ENCODE measurements around the gene SCAMP4. TPM values are rescaled to one million over a fixed set of nuclear protein-coding genes. Genes with fewer than 3 reads are reported as not detected.
A peak's percentile ranks its signal among the peaks of the same experiment; 100 is the strongest.

Gene SCAMP4
- total RNA-seq, 1 experiment from 2014 or later = 63.3 TPM

DNA sequence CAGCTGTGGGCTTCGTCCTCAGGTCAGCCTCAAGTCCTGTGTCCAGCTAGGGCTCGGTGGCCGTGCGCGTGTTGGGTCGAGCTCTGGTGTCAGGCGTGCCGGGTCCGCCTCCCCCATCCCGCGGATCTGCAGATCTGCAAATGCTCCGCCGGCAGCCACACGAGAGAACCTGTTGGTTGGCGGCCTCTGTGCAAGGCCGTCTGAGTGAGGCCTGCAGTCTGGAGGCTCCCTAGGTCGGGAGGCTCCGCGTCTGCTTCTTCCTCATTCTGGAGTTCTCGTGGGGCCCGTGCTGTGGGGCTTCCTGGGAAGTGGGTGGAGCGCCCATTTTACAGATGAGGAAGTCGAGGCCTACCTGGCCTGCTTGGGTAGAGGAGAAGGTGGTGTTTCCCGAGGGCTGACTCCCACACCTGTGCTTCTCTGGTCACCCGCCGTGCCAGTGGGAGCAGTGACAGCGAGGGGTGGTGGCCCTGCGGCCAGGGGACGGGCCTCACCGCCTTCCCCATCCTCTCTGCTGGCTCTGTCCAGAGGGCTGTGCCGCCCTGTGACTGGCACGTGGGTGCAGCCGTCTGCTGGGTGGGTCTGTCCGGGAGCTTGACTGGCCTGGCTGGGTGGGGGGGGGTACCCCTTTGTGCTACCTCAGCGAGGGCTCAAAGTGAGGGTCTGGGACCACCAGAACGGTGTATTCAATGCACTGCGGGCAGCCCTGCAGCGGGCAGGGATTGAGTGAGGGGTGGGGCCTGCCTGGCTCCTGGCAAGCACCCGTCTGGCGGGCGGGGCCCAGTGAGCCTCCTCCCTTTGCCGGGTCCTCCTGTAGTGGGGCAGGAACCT lies 39.1 kb downstream of the SCAMP4 start:
- ChIA-PET CTCF (interaction anchor here (0.6 kb wide), 1 partner anchor 382 kb away, joined by 3 read pairs; no protein-coding TSS in a partner anchor), RAD21 (ENCODE audit: low non-redundant PET in 1 of 2, low total read pairs in 2 of 2, uncharacterized antibody in 2 of 2, unreplicated experiment in 2 of 2) (no interaction called here), POLR2A (no interaction called here)
- no peak overlapping the region for H3K9ac ChIP-seq (ENCODE audit: low read length)
- TF ChIP-seq ATF3 (IDR thresholded peaks at IDR 0.05) = no peak
- TF ChIP-seq ZNF274 (IDR thresholded peaks at IDR 0.05; ENCODE audit: low read depth, low read length) = no peak
- TF ChIP-seq, protein P1, sequence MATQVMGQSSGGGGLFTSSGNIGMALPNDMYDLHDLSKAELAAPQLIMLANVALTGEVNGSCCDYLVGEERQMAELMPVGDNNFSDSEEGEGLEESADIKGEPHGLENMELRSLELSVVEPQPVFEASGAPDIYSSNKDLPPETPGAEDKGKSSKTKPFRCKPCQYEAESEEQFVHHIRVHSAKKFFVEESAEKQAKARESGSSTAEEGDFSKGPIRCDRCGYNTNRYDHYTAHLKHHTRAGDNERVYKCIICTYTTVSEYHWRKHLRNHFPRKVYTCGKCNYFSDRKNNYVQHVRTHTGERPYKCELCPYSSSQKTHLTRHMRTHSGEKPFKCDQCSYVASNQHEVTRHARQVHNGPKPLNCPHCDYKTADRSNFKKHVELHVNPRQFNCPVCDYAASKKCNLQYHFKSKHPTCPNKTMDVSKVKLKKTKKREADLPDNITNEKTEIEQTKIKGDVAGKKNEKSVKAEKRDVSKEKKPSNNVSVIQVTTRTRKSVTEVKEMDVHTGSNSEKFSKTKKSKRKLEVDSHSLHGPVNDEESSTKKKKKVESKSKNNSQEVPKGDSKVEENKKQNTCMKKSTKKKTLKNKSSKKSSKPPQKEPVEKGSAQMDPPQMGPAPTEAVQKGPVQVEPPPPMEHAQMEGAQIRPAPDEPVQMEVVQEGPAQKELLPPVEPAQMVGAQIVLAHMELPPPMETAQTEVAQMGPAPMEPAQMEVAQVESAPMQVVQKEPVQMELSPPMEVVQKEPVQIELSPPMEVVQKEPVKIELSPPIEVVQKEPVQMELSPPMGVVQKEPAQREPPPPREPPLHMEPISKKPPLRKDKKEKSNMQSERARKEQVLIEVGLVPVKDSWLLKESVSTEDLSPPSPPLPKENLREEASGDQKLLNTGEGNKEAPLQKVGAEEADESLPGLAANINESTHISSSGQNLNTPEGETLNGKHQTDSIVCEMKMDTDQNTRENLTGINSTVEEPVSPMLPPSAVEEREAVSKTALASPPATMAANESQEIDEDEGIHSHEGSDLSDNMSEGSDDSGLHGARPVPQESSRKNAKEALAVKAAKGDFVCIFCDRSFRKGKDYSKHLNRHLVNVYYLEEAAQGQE (IDR thresholded peaks at IDR 0.05; ENCODE audit: low read depth) = no peak
- no peak for TF ChIP-seq SP1 (IDR thresholded peaks at IDR 0.05; ENCODE audit: low read depth)
- TF ChIP-seq SRF (IDR thresholded peaks at IDR 0.05; ENCODE audit: low read depth) = no peak
- no peak for TF ChIP-seq SIN3A (IDR thresholded peaks at IDR 0.05; ENCODE audit: low read depth)
- TF ChIP-seq YY1 (IDR thresholded peaks at IDR 0.05; ENCODE audit: extremely low read depth, insufficient replicate concordance, low read depth, low read length) = no peak
- TF ChIP-seq TCF7L2 (IDR thresholded peaks at IDR 0.05; ENCODE audit: borderline replicate concordance, extremely low read depth, insufficient read depth, insufficient read length) = no peak
- peaks cover 21 to 63% of the 10 kb centered on the region in 2 experiments for H3K4me1 ChIP-seq (ENCODE audit: control insufficient read depth in 1 of 2, insufficient read depth in 2 of 2, low read length in 2 of 2)
- H3K36me3 ChIP-seq (ENCODE audit: control insufficient read depth in 1 of 2, insufficient read depth in 2 of 2, low read length in 2 of 2) = 0 out of 4 replicates have a peak, but pooled peaks cover 0 to 1% of the 10 kb centered on the region in 2 experiments
- H3K79me2 ChIP-seq (ENCODE audit: insufficient read depth, low read length) = peaks cover 76% of the 10 kb centered on the region
- DNase-seq (ENCODE audit: low read depth, low spot score) = no peak
- no peaks in the 10 kb centered on the region for H3K27me3 ChIP-seq (ENCODE audit: insufficient read depth, low read length)
- H2AFZ ChIP-seq (ENCODE audit: low read depth, low read length, poor library complexity, severe bottlenecking) = no peak overlapping the region
- intact Hi-C loops (cut with micrococcal nuclease) = no loop called here
- no peaks in the 10 kb centered on the region for H3K9me3 ChIP-seq (ENCODE audit: control insufficient read depth in 1 of 2, insufficient read depth in 1 of 2, low read depth in 1 of 2, low read length in 2 of 2)
- no peak for ATAC-seq
- H3K4me3 ChIP-seq (replicated peaks in 1 of 2; ENCODE audit: low read depth in 1 of 2, low read length in 2 of 2) = no peak overlapping the region
- BruUV-seq (replicated peaks) = no TSS peak
- H3K27ac ChIP-seq (ENCODE audit: low read depth, low read length) = peak overlapping the region; percentile 40; the same call in 1 of the 2 replicates
- H3K4me2 ChIP-seq (ENCODE audit: low read length) = no peak overlapping the region
- H3K9me2 ChIP-seq (ENCODE audit: insufficient read depth) = no peaks in the 10 kb centered on the region
- H4K20me1 ChIP-seq (ENCODE audit: insufficient read depth) = no peaks in the 10 kb centered on the region

All from HCT116 (cell line).